ENCODE data around the gene DCAF12L1. TPM values are rescaled to one million over a fixed set of nuclear protein-coding genes. Genes with fewer than 3 reads are reported as not detected.

Gene DCAF12L1
- total RNA-seq, 1 experiment from 2014 or later, result 1.9 TPM

GRCh38 chrX:126551306-126551705, 1.3 kb downstream of the DCAF12L1 start (continued):
- TF ChIP-seq, protein P1, sequence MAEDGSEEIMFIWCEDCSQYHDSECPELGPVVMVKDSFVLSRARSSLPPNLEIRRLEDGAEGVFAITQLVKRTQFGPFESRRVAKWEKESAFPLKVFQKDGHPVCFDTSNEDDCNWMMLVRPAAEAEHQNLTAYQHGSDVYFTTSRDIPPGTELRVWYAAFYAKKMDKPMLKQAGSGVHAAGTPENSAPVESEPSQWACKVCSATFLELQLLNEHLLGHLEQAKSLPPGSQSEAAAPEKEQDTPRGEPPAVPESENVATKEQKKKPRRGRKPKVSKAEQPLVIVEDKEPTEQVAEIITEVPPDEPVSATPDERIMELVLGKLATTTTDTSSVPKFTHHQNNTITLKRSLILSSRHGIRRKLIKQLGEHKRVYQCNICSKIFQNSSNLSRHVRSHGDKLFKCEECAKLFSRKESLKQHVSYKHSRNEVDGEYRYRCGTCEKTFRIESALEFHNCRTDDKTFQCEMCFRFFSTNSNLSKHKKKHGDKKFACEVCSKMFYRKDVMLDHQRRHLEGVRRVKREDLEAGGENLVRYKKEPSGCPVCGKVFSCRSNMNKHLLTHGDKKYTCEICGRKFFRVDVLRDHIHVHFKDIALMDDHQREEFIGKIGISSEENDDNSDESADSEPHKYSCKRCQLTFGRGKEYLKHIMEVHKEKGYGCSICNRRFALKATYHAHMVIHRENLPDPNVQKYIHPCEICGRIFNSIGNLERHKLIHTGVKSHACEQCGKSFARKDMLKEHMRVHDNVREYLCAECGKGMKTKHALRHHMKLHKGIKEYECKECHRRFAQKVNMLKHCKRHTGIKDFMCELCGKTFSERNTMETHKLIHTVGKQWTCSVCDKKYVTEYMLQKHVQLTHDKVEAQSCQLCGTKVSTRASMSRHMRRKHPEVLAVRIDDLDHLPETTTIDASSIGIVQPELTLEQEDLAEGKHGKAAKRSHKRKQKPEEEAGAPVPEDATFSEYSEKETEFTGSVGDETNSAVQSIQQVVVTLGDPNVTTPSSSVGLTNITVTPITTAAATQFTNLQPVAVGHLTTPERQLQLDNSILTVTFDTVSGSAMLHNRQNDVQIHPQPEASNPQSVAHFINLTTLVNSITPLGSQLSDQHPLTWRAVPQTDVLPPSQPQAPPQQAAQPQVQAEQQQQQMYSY (CRISPR knock-in tag; IDR thresholded peaks at IDR 0.05), result no peak
- TF ChIP-seq E2F1 (CRISPR knock-in tag; IDR thresholded peaks at IDR 0.05) (no peak), ELF4 (CRISPR knock-in tag; IDR thresholded peaks at IDR 0.05; ENCODE audit: low read depth) (no peak)
- TF ChIP-seq, protein P2, sequence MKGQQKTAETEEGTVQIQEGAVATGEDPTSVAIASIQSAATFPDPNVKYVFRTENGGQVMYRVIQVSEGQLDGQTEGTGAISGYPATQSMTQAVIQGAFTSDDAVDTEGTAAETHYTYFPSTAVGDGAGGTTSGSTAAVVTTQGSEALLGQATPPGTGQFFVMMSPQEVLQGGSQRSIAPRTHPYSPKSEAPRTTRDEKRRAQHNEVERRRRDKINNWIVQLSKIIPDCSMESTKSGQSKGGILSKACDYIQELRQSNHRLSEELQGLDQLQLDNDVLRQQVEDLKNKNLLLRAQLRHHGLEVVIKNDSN (CRISPR knock-in tag; IDR thresholded peaks at IDR 0.05), result no peak

GRCh38 chrX:126550816-126551215, 1.8 kb downstream of the DCAF12L1 start:
- no peak overlapping the region for H3K4me3 Mint-ChIP-seq
- no peak for DNase-seq (ENCODE audit: low spot score)
- H3K27ac Mint-ChIP-seq, result no peak overlapping the region
- POLR2A ChIA-PET, result no interaction called here
- no peak for ATAC-seq
- H3K9me3 Mint-ChIP-seq, result no peaks in the 10 kb centered on the region
- CTCF ChIA-PET, result no interaction called here
- H3K4me1 Mint-ChIP-seq, result peaks cover 15% of the 10 kb centered on the region
- H3K36me3 Mint-ChIP-seq, result no peaks in the 10 kb centered on the region
- peaks cover 30% of the 10 kb centered on the region for H3K27me3 Mint-ChIP-seq (ENCODE audit: low read depth)
- TF ChIP-seq, protein P3, sequence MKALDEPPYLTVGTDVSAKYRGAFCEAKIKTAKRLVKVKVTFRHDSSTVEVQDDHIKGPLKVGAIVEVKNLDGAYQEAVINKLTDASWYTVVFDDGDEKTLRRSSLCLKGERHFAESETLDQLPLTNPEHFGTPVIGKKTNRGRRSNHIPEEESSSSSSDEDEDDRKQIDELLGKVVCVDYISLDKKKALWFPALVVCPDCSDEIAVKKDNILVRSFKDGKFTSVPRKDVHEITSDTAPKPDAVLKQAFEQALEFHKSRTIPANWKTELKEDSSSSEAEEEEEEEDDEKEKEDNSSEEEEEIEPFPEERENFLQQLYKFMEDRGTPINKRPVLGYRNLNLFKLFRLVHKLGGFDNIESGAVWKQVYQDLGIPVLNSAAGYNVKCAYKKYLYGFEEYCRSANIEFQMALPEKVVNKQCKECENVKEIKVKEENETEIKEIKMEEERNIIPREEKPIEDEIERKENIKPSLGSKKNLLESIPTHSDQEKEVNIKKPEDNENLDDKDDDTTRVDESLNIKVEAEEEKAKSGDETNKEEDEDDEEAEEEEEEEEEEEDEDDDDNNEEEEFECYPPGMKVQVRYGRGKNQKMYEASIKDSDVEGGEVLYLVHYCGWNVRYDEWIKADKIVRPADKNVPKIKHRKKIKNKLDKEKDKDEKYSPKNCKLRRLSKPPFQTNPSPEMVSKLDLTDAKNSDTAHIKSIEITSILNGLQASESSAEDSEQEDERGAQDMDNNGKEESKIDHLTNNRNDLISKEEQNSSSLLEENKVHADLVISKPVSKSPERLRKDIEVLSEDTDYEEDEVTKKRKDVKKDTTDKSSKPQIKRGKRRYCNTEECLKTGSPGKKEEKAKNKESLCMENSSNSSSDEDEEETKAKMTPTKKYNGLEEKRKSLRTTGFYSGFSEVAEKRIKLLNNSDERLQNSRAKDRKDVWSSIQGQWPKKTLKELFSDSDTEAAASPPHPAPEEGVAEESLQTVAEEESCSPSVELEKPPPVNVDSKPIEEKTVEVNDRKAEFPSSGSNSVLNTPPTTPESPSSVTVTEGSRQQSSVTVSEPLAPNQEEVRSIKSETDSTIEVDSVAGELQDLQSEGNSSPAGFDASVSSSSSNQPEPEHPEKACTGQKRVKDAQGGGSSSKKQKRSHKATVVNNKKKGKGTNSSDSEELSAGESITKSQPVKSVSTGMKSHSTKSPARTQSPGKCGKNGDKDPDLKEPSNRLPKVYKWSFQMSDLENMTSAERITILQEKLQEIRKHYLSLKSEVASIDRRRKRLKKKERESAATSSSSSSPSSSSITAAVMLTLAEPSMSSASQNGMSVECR (CRISPR knock-in tag; IDR thresholded peaks at IDR 0.05; ENCODE audit: borderline replicate concordance), result no peak
- TF ChIP-seq OVOL2 (CRISPR knock-in tag; IDR thresholded peaks at IDR 0.05; ENCODE audit: borderline replicate concordance), result no peak
- TF ChIP-seq ZNF121 (CRISPR knock-in tag; IDR thresholded peaks at IDR 0.05), result no peak
- TF ChIP-seq NR3C1 (CRISPR knock-in tag; conservative IDR thresholded peaks at IDR 0.05; ENCODE audit: low read depth), result no peak
- TF ChIP-seq, protein P4, sequence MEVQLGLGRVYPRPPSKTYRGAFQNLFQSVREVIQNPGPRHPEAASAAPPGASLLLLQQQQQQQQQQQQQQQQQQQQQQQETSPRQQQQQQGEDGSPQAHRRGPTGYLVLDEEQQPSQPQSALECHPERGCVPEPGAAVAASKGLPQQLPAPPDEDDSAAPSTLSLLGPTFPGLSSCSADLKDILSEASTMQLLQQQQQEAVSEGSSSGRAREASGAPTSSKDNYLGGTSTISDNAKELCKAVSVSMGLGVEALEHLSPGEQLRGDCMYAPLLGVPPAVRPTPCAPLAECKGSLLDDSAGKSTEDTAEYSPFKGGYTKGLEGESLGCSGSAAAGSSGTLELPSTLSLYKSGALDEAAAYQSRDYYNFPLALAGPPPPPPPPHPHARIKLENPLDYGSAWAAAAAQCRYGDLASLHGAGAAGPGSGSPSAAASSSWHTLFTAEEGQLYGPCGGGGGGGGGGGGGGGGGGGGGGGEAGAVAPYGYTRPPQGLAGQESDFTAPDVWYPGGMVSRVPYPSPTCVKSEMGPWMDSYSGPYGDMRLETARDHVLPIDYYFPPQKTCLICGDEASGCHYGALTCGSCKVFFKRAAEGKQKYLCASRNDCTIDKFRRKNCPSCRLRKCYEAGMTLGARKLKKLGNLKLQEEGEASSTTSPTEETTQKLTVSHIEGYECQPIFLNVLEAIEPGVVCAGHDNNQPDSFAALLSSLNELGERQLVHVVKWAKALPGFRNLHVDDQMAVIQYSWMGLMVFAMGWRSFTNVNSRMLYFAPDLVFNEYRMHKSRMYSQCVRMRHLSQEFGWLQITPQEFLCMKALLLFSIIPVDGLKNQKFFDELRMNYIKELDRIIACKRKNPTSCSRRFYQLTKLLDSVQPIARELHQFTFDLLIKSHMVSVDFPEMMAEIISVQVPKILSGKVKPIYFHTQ (CRISPR knock-in tag; IDR thresholded peaks at IDR 0.05), result no peak
- no peak for TF ChIP-seq CTCF (IDR thresholded peaks at IDR 0.05)
- no peak for TF ChIP-seq ZNF232 (CRISPR knock-in tag; IDR thresholded peaks at IDR 0.05)
- no peak for TF ChIP-seq MXD4 (CRISPR knock-in tag; IDR thresholded peaks at IDR 0.05; ENCODE audit: borderline replicate concordance)
- no peak for TF ChIP-seq ZNF416 (CRISPR knock-in tag; IDR thresholded peaks at IDR 0.05)
- TF ChIP-seq NFE2L1 (CRISPR knock-in tag; IDR thresholded peaks at IDR 0.05), result no peak
- TF ChIP-seq, protein P5, sequence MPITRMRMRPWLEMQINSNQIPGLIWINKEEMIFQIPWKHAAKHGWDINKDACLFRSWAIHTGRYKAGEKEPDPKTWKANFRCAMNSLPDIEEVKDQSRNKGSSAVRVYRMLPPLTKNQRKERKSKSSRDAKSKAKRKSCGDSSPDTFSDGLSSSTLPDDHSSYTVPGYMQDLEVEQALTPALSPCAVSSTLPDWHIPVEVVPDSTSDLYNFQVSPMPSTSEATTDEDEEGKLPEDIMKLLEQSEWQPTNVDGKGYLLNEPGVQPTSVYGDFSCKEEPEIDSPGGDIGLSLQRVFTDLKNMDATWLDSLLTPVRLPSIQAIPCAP (CRISPR knock-in tag; IDR thresholded peaks at IDR 0.05), result no peak
- no peak for TF ChIP-seq JUN (CRISPR knock-in tag; IDR thresholded peaks at IDR 0.05)
- no peak for TF ChIP-seq FOXJ3 (CRISPR knock-in tag; IDR thresholded peaks at IDR 0.05; ENCODE audit: borderline replicate concordance)
- TF ChIP-seq JAZF1 (CRISPR knock-in tag; IDR thresholded peaks at IDR 0.05), result no peak
- no peak for TF ChIP-seq ZNF219 (CRISPR knock-in tag; IDR thresholded peaks at IDR 0.05; ENCODE audit: borderline replicate concordance)
- TF ChIP-seq, protein P6, sequence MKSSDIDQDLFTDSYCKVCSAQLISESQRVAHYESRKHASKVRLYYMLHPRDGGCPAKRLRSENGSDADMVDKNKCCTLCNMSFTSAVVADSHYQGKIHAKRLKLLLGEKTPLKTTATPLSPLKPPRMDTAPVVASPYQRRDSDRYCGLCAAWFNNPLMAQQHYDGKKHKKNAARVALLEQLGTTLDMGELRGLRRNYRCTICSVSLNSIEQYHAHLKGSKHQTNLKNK (CRISPR knock-in tag; IDR thresholded peaks at IDR 0.05), result no peak
- TF ChIP-seq, protein P2 (CRISPR knock-in tag; IDR thresholded peaks at IDR 0.05), result no peak
